Endodermal cell (in vitro differentiated cells): ENCODE results near the gene COX10. TPM values are rescaled to one million over a fixed set of nuclear protein-coding genes. Genes with fewer than 3 reads are reported as not detected.

Experiments
- DNase-seq: peaks from one replicate; pipeline ENCODE4 v3.0.0-alpha.2; 2017
- H3K27ac ChIP-seq: 2 replicates; pipeline ENCODE4 v1.5.1; 2013; ENCODE audit warnings: mild to moderate bottlenecking, low read depth, low read length, moderate library complexity
- H3K27me3 ChIP-seq: 2 replicates; pipeline ENCODE4 v1.6.1; 2013; ENCODE audit warnings: mild to moderate bottlenecking, low read length, moderate library complexity; ENCODE audit not compliant: insufficient read depth, control insufficient read depth, poor library complexity, severe bottlenecking
- H3K36me3 ChIP-seq: 2 replicates; pipeline ENCODE4 v1.7.0; 2013; ENCODE audit warnings: mild to moderate bottlenecking, low read length, moderate library complexity; ENCODE audit not compliant: control insufficient read depth, insufficient read depth
- H3K4me1 ChIP-seq: one replicate; pipeline ENCODE4 v1.7.0; 2013; ENCODE audit warnings: low read length; ENCODE audit not compliant: control insufficient read depth, insufficient read depth
- H3K4me3 ChIP-seq: 2 replicates; pipeline ENCODE4 v1.5.1; 2013; ENCODE audit warnings: mild to moderate bottlenecking, low read length, moderate library complexity
- H3K9ac ChIP-seq: 2 replicates; pipeline ENCODE4 v1.6.1; 2013; ENCODE audit warnings: mild to moderate bottlenecking, low read length, moderate library complexity; ENCODE audit not compliant: poor library complexity, severe bottlenecking; ENCODE audit errors: extremely low read depth
- H3K9me3 ChIP-seq: 2 replicates; pipeline ENCODE4 v1.6.1; 2013; ENCODE audit warnings: mild to moderate bottlenecking, low read length, moderate library complexity; ENCODE audit not compliant: control insufficient read depth
- H3K27ac Mint-ChIP-seq: 2 replicates; pipeline ENCODE4 v1.8.0; 2020; ENCODE audit warnings: mixed read lengths
- H3K27me3 Mint-ChIP-seq: 2 replicates; pipeline ENCODE4 v1.8.0; 2021; ENCODE audit warnings: mild to moderate bottlenecking, mixed read lengths; ENCODE audit not compliant: insufficient read depth
- H3K36me3 Mint-ChIP-seq: 2 replicates; pipeline ENCODE4 v1.8.0; 2020; ENCODE audit warnings: low read depth, mixed read lengths
- H3K4me1 Mint-ChIP-seq: 2 replicates; pipeline ENCODE4 v1.8.0; 2020; ENCODE audit warnings: mixed read lengths
- H3K4me3 Mint-ChIP-seq: 2 replicates; pipeline ENCODE4 v1.8.0; 2020; ENCODE audit warnings: mild to moderate bottlenecking, moderate library complexity, mixed read lengths
- H3K9me3 Mint-ChIP-seq: 2 replicates; pipeline ENCODE4 v1.8.0; 2020; ENCODE audit warnings: mild to moderate bottlenecking, mixed read lengths
- CTCF ChIP-seq: fragments of 200-600 bp; sonication (generic); conservative IDR thresholded peaks from 2 replicates; pipeline ENCODE4 v1.5.0; 2021; ENCODE audit warnings: antibody characterized with exemption, mild to moderate bottlenecking
- WGBS, 2 experiments: methylation state at CpG; one replicate each; pipeline versions ENCODE4 v1.1.5 to v1.1.7; 2013; ENCODE audit warnings: missing lambda C conversion rate in 2 of 2, mixed read lengths in 1 of 2; ENCODE audit not compliant: insufficient coverage in 1 of 2, insufficient read length in 1 of 2; 5-methylcytosine and 5-hydroxymethylcytosine counted together
- total RNA-seq, 2 donors: library from RNA; stranded (reverse); fragmentation: NEBNext Ultra II Directional in 1 of 2; extraction: Animal tissue kit (Norgen Biotek cat#: 25700) in 1 of 2; gene quantifications; 2 replicates in 1 of 2; 3 replicates in 1 of 2; pipeline ENCODE4 v1.2.1, GENCODE V29; 2021

COX10 gene
- total RNA-seq, 2 donors from 2014 or later: 15.0 to 15.4 TPM

- 95 to 97% methylated on average over 17 to 29 of the region's 29 CpGs for WGBS, 2 experiments
- H3K36me3 ChIP-seq: peaks cover 18% of the 10 kb centered on the region
- no peak for DNase-seq
Observed at GRCh38 chr17:14206891-14207290, 137.6 kb downstream of the COX10 start.

GRCh38 chr17:14207791-14208190 is 138.5 kb downstream of the COX10 start:
- no peaks in the 10 kb centered on the region for H3K4me1 ChIP-seq
- 99 to 100% methylated on average over 3 to 5 of the region's 5 CpGs for WGBS, 2 experiments
- Mint-ChIP-seq H3K4me3 (no peak overlapping the region), H3K9me3 (peaks cover 17% of the 10 kb centered on the region), H3K36me3 (peaks cover 32% of the 10 kb centered on the region), H3K27ac (no peak overlapping the region), H3K4me1 (no peaks in the 10 kb centered on the region), H3K27me3 (no peaks in the 10 kb centered on the region)
- H3K4me3 ChIP-seq: no peak overlapping the region
- no peak for DNase-seq
- TF ChIP-seq CTCF: no peak
- peaks cover 18% of the 10 kb centered on the region for H3K36me3 ChIP-seq
- no peak overlapping the region for H3K27ac ChIP-seq
- H3K9me3 ChIP-seq: peaks cover 10% of the 10 kb centered on the region
- H3K27me3 ChIP-seq: no peaks in the 10 kb centered on the region
- no peak overlapping the region for H3K9ac ChIP-seq

More at GRCh38 chr17:14206891-14207290, 137.6 kb downstream of the COX10 start:
- peaks cover 12% of the 10 kb centered on the region for H3K9me3 Mint-ChIP-seq
- H3K27me3 Mint-ChIP-seq: no peaks in the 10 kb centered on the region
- Histone ChIP-seq H3K27ac (no peak overlapping the region), H3K4me1 (no peaks in the 10 kb centered on the region), H3K27me3 (no peaks in the 10 kb centered on the region), H3K4me3 (no peak overlapping the region), H3K9me3 (peaks cover 8% of the 10 kb centered on the region), H3K9ac (no peak overlapping the region)
- no peaks in the 10 kb centered on the region for H3K4me1 Mint-ChIP-seq
- no peak for TF ChIP-seq CTCF
- H3K36me3 Mint-ChIP-seq: peaks cover 28% of the 10 kb centered on the region
- no peak overlapping the region for H3K27ac Mint-ChIP-seq
- H3K4me3 Mint-ChIP-seq: no peak overlapping the region

GRCh38 chr17:14209215-14209614 is 139.9 kb downstream of the COX10 start:
- peaks cover 18% of the 10 kb centered on the region for H3K36me3 ChIP-seq
- Mint-ChIP-seq H3K4me3 (no peak overlapping the region), H3K27me3 (no peaks in the 10 kb centered on the region), H3K9me3 (peaks cover 17% of the 10 kb centered on the region), H3K4me1 (no peaks in the 10 kb centered on the region), H3K27ac (no peak overlapping the region), H3K36me3 (peaks cover 32% of the 10 kb centered on the region)
- TF ChIP-seq CTCF: no peak
- no peak for DNase-seq
- H3K4me1 ChIP-seq: no peaks in the 10 kb centered on the region
- H3K27me3 ChIP-seq: no peaks in the 10 kb centered on the region
- H3K27ac ChIP-seq: no peak overlapping the region
- no peak overlapping the region for H3K9ac ChIP-seq
- WGBS, 2 experiments: 97 to 100% methylated on average over 1 to 3 of the region's 3 CpGs
- no peak overlapping the region for H3K4me3 ChIP-seq
- H3K9me3 ChIP-seq: peaks cover 10% of the 10 kb centered on the region
